ENCODE data around the gene AASDHPPT. TPM values are rescaled to one million over a fixed set of nuclear protein-coding genes. Genes with fewer than 3 reads are reported as not detected.

AASDHPPT gene
- total and polyA plus RNA-seq, 2 of the 4 experiments (the other 2 are of a cell fraction): 22.0 to 56.3 TPM

DNA sequence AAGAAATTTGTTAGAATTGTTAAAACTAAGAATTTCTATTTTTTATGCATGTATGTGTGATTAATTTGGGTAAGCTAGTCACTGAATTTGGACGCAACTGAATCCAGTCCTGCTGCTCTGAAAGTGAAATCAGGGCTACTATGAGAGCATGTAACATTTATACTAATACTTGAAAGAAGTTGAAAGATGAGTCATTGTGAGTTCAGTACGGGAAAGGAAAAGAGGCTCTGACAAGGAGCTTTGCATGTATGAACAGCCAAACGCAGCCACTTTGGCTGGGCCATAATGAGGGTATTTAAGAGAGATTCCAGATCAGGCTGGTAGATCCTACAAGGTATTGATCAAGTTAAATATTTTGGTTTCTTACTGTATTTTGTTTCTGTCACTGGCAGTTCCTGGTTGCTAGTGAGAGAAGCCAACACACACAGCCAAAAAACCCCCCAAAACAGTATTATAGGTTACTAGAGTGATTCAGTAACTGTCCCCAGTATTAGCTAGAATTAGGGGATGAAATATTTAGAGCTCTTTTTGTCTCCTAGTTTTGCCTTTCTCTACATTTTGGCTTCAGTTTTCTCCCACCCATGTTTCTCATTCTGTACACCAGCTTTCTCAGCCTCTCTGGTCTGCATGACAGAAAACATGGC is 14.1 kb downstream of the AASDHPPT start:
- Histone ChIP-seq H2AK9ac (replicated peaks; ENCODE audit: low read depth, low read length, poor library complexity) (no peak overlapping the region), H4K91ac (ENCODE audit: insufficient read depth, low read depth, low read length) (no peak overlapping the region), H2BK5ac (ENCODE audit: low read depth, low read length, poor library complexity, severe bottlenecking) (peak overlapping the region; percentile 34), H4K20me1 (ENCODE audit: insufficient read depth, low read length) (peaks cover 4% of the 10 kb centered on the region; the same call in 1 of the 2 replicates), H4K5ac (ENCODE audit: low read depth, low read length) (no peak overlapping the region), H4K8ac (ENCODE audit: low read depth in 2 of 2, low read length in 2 of 2) (no peak overlapping the region), H3K4me3 (ENCODE audit: insufficient read depth, low read depth, low read length) (no peak overlapping the region), H2BK120ac (ENCODE audit: low read depth, low read length) (no peak overlapping the region), H3K9ac (ENCODE audit: low read depth, low read length) (no peak overlapping the region), H3K27ac (ENCODE audit: insufficient read depth, low read length) (no peak overlapping the region; the same call in 1 of the 2 replicates), H3K36me3 (ENCODE audit: control insufficient read depth, insufficient read depth, low read length) (peaks cover 14% of the 10 kb centered on the region), H3K18ac (ENCODE audit: low read depth, low read length) (no peak overlapping the region; the same call in 1 of the 2 replicates), H2BK20ac (ENCODE audit: low read depth, low read length) (no peak overlapping the region), H3K4ac (ENCODE audit: low read depth, low read length) (no peak overlapping the region), H3K79me1 (ENCODE audit: low read depth in 1 of 2, low read length in 2 of 2) (peaks cover 10 to 35% of the 10 kb centered on the region in 2 experiments; a peak in 3 of 4 replicates), H2BK15ac (ENCODE audit: low read depth, low read length) (no peak overlapping the region), H3K14ac (replicated peaks; ENCODE audit: low read depth, low read length) (no peak overlapping the region), H3K9me1 (ENCODE audit: insufficient read depth, low read length) (no peaks in the 10 kb centered on the region), H3K27me3 (ENCODE audit: control insufficient read depth, insufficient read depth, low read length) (no peaks in the 10 kb centered on the region), H3K56ac (ENCODE audit: extremely low read depth, insufficient read depth, low read length) (no peak overlapping the region), H3K23ac (ENCODE audit: low read depth, low read length) (no peak overlapping the region), H3K4me2 (ENCODE audit: low read depth, low read length) (peak overlapping the region; percentile 23; the same call in 1 of the 2 replicates), H3K4me1 (ENCODE audit: control insufficient read depth, insufficient read depth, low read length) (peaks cover 5% of the 10 kb centered on the region), H2AK5ac (ENCODE audit: low read depth, low read length) (no peak overlapping the region), H3K9me3 (ENCODE audit: control insufficient read depth, insufficient read depth, low read length) (no peaks in the 10 kb centered on the region), H2AFZ (replicated peaks; ENCODE audit: low read length, poor library complexity) (no peak overlapping the region)
- WGBS, 2 experiments (ENCODE audit: extremely low coverage in 2 of 2, insufficient read length in 1 of 2): 20% methylated on average over 1 of the region's 3 CpGs; no CpG with 5 or more reads in 1 of the 2 experiments
- BruUV-seq (replicated peaks): no TSS peak
- ChIA-PET POLR2A (ENCODE audit: unreplicated experiment) (interaction anchor here (1.4 kb wide), 1 partner anchor 14 kb away, joined by 3 read pairs; the partner anchor contains the start of genes AASDHPPT and KBTBD3), CTCF (interaction anchor here (0.9 to 1.4 kb wide), 4 partner anchors 10 to 65 kb away, joined by 3 to 5 read pairs (median 4); no protein-coding TSS in a partner anchor)
- in situ Hi-C loops (cut with MboI; ENCODE audit: low sequenced_read_pairs): no loop called here
- TF ChIP-seq, protein P1, sequence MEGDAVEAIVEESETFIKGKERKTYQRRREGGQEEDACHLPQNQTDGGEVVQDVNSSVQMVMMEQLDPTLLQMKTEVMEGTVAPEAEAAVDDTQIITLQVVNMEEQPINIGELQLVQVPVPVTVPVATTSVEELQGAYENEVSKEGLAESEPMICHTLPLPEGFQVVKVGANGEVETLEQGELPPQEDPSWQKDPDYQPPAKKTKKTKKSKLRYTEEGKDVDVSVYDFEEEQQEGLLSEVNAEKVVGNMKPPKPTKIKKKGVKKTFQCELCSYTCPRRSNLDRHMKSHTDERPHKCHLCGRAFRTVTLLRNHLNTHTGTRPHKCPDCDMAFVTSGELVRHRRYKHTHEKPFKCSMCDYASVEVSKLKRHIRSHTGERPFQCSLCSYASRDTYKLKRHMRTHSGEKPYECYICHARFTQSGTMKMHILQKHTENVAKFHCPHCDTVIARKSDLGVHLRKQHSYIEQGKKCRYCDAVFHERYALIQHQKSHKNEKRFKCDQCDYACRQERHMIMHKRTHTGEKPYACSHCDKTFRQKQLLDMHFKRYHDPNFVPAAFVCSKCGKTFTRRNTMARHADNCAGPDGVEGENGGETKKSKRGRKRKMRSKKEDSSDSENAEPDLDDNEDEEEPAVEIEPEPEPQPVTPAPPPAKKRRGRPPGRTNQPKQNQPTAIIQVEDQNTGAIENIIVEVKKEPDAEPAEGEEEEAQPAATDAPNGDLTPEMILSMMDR (conservative IDR thresholded peaks at IDR 0.05; ENCODE audit: low read depth, low read length): no peak
- no peak for TF ChIP-seq NFE2L2 (IDR thresholded peaks at IDR 0.05; ENCODE audit: low read depth, low read length)
- TF ChIP-seq MXI1 (IDR thresholded peaks at IDR 0.05; ENCODE audit: borderline replicate concordance, low read depth, low read length): no peak
- peak; percentile 74 for TF ChIP-seq FOS (IDR thresholded peaks at IDR 0.05; ENCODE audit: low read depth, low read length)
- TF ChIP-seq, protein P2, sequence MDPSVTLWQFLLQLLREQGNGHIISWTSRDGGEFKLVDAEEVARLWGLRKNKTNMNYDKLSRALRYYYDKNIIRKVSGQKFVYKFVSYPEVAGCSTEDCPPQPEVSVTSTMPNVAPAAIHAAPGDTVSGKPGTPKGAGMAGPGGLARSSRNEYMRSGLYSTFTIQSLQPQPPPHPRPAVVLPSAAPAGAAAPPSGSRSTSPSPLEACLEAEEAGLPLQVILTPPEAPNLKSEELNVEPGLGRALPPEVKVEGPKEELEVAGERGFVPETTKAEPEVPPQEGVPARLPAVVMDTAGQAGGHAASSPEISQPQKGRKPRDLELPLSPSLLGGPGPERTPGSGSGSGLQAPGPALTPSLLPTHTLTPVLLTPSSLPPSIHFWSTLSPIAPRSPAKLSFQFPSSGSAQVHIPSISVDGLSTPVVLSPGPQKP (IDR thresholded peaks at IDR 0.05; ENCODE audit: borderline replicate concordance, low read depth, low read length): no peak
- dilution Hi-C loops (cut with HindIII; ENCODE audit: low sequenced_read_pairs, unreplicated experiment): no loop called here
- ATAC-seq (ENCODE audit: low read depth) (peak; percentile 74), DNase-seq (peak; percentile 88)
- intact Hi-C loops (cut with micrococcal nuclease): no loop called here
